GM21786 (cell line): ENCODE data around the gene DNAJC19.

Source experiments
- ATAC-seq: cut with Tn5 transposase; IDR thresholded peaks from one replicate; pipeline ENCODE4 v1.9.1; 2021; ENCODE audit not compliant: unreplicated experiment

The DNAJC19 gene

GRCh38 chr3:180962530-180962929, 27.0 kb downstream of the DNAJC19 start:
- no peak for ATAC-seq

DNA sequence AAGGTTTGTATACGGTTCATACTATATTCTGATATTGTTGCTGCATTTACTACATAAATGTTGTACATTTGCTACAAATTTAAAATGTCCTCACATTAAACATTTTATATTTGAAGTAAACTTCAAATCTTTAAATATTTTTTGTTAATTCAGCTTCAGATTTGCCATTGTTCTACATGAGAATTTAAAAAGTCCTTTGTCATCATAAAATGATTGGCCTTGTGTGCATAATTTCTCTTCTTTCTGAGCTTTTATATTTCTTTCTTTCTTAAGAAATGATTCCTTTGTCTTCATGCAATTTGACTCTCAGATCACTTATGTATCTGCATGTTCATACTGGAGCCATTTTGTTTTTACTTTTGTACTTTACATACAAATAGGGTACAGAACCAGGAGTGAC, 28.0 kb downstream of the DNAJC19 start:
- ATAC-seq: no peak

DNA sequence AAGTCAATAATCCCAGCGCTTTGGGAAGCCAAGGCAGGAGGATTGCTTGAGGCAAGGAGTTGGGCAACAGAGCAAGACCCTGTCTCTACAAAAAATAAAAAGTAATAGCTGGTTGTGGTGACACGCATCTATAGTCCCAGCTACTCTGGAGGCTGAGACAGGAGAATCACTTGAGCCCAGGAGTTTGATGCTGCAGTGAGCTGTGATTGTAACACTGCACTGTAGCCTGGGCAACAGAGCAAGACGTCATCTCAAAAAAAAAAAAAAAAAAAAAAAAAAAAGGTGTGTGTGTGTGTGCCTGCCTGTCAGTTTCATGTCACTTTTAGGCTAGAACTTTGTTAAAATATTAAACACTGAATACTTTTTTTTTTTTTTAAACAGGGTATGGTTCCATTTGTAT, 28.4 kb downstream of the DNAJC19 start:
- ATAC-seq: no peak

- ATAC-seq: peak; percentile 41
Observed at GRCh38 chr3:180959691-180960090, 29.8 kb downstream of the DNAJC19 start.

- no peak for ATAC-seq
Observed at GRCh38 chr3:180947761-180948390, 41.7 kb downstream of the DNAJC19 start.

- no peak for ATAC-seq
Observed at GRCh38 chr3:180940826-180941225, 48.7 kb downstream of the DNAJC19 start.

DNA sequence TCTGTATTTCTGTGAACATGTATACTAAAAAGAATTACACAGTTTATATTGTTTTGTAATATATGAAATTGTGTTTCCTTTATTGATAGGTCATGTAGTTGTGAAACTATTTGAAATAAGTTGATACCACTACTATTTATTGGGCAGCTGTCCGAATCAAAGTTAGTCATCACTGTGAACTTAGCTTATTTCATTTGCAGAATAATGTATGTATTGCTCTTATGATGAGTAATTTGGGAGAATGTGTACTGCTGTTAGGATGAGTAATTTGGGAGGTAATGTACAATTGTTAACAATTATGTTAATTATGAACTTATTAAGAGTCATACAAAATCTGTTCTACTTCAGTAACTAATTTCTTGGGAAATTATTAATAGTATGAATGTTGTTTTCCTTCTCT, 54.9 kb downstream of the DNAJC19 start:
- no peak for ATAC-seq
